Measurements from ENCODE around the gene DDX20.

DDX20 gene

DNA sequence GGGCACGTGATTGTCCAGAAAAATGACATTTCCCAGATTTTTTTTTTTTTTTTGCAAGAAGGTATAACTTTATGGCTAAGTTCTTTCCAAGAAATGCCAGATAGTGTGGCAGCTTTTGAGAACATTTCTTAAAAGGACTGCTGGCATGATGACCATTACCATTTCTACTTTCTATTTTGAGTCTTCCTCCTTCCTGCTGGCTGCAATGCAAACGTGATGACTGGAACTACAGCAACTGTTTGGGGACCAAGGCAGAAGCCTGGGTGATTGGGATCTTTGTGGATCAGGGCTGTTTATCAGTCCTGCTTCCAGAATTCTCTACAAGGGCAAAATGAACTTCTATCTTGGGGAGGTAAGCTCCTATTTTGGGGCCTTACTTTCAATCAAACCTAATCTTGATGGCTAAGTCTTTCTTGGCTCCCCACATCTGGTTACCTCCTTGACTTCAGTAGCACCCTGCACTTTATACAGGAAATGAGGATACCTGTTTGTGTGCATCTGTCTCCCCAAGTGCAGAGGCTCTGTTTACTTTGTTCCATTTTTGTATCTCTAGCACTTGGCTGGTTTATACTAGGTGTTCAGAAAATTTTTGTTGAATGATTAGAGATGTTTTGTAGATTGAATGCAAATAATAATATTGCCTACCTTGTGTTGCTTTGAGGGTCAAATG is 3.7 kb upstream of the DDX20 start:
- no peak for DNase-seq

DNA sequence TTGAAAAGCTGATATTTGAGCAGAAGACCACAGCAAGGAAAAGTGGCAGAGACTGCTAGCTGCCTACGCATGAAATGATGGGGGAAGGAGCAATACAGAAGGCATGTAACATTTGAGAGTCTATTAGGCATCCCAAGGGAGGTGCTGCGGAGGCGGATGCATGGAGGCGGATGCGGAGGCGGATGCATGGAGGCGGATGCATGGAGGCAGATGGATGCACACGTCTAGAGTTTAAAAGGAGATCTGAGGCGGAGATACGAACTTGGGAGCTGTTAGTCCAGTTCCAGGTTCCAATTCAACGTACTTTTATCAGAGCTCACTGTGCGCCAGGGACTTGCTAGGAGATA is 744 bp upstream of the DDX20 start:
- DNase-seq, result peak; percentile 39

DNA sequence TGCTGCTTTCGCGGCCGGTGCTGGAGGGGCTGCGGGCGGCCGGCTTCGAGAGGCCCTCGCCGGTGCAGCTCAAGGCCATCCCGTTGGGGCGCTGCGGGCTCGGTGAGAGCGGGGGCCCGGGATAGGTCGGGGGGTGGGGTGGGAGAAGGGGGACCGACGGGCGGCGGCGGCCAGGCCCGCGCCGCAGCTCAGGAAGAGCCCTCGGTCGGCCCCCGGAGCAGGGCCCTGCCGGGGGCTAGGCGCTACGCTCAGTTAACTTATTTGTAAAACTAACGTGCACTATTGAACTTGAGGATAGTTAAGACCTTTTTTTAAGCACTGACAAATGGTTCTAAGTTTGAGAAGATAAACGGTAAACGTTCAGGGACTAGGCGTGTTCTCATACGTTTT is 418 bp downstream of the DDX20 start:
- no peak for DNase-seq

DNA sequence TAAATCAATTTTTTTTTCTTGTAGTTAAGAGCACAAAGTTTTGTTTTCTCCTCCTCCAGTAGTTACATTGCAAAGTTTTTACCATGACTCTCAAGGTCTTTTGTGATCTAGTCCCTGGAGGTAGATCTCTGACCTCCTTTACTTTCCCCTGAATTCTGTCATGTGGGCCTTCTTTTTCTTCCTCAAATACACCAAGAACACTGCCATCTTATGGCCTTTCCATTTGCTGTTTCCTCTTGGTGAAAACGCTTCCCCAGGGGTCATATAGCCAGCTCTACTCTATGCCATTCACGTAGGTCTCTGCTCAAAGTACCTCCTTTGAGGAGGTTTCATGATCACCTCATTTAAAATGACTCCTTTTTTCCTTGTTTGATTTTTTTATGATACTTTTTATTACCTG is 2.7 kb downstream of the DDX20 start:
- DNase-seq, result no peak

DNA sequence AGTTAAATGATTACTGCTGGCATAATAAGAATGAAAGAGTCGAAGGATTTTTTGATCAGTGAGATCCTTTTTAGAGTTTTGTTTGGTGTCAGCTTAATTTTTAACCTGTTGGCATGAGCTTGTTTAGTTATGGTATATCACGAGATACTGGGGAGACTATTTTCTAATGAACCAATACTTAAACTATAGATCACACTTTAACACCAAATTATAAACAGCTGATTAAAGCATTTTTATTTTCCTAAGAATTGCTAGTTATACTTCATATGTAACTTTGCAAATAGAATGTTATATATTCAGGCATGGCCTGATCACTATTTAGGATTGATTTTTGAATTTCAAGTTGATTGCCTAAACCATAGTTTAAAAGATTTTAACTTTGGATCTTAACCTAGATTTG is 6.0 kb downstream of the DDX20 start:
- DNase-seq, result no peak

DNA sequence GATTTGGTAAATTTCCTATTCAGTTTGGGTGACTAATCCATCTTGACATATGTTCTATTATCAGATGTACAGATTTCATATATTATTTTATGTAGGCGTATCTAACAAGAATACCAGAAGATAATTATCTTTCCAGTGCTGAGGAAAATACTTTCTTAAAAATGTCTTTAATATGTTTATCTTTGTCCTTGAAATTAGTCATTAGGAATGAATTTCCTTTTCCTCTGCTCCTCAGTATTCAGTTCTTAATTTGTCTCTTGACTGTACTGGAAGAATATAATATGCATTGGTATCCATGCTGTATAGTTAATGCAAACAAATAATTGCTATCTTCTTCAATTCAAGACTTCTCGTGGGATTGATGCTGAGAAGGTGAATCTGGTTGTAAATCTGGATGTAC is 6.6 kb downstream of the DDX20 start:
- DNase-seq, result no peak

DNA sequence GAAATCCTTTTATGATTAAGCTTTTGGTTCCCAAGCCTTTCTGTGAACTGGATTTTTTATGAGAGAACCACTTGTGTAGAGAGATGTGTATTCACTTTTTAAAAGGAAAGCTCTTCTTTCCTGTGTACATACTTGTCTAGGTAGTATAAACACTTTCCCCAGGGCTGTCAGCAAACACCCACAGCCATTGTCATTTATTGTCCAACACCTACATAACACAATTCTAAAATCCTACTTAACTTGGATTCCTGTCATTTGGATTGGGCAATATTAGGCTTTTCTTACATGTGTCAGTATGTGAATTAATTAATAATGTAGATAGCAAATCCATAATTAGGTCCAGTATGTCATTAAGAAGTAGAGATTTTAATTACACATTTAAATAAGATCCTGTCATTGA is 12.3 kb downstream of the DDX20 start:
- peak; percentile 9 for DNase-seq

DNA sequence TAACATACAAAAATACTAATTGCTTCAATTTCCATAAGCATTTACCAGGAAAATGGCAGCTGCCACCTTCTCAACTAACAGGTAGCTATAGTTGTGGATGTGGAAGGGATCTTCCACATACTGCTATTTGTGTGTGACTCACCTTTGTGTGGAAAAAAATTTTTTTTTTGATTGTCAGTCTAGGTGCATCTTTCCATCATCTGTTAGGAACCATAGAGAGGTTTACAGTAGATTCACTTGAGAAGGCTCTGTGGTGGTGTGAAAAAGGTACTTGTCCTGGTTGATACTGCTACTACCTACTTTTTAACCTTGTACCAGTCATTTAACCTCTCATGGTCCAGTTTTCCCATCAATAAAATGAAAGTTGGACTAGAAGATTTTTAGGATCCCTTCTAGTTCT is 12.9 kb downstream of the DDX20 start:
- DNase-seq, result no peak

DNA sequence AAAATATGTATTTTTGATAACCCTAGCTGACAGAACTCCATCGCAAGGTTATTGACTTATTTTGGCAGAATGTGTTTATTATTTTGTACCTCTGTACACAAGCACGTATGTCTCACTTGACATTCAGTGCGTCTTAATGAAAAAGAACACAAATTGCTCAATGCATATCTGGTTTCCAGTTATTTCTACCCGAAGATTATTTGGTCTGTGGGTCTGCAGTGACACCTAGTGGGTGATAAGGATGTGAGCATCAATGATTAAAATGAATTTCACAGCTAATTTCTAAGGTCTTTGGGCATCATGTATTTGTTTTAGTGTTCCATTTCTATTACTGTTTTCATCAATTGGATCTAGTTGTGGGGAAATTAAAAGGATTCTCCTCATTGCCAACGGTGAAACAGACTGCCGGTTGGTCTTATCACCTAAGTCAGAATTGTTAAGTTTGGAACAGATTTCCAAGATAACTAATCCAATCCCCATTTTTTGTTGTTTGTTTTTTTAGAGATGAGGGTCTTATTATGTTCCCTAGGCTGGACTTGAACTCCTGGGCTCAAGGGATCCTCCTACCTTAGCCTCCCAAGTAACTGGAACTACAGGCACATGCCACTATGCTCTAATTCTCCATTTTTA is 13.9 kb downstream of the DDX20 start:
- DNase-seq, result peak; percentile 54

DNA sequence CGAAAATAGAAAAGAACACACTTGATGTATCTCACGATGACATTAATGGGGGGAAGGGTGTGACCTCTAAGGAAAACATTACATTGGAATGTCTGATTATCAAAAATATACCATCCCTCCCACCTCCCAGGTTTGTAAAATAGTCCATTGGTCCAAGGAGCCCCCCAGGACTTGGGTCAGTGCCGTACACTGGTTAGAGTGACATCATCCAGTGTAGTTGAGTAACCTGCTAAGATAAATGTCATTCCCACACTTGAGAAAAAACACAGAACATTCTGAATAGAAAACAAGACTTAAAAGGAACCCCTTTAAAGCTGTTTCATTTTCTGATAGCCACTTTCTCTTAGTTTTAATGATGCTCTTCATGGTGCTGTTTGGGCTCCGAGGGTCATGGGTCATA is 15.2 kb downstream of the DDX20 start:
- DNase-seq, result no peak

DNA sequence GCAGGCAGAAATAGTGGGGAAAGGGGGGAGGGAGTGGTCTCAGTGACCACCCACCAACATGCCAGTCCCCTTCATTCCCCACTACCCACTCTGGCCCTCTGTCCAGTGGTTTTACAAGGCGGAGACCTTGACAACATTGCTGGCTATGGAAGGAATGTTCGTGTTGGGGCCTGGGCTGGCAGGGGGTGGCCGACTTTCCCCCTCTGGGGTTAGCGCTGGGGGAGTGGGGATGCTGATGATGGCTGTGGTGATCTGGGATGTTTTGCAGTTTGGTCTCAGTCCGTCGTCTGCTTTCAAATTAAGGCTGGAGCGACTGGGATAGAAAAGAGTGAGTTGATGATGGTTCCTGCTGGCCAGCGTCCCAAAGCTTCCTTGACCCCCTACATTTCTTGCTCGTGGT is 20.3 kb downstream of the DDX20 start:
- DNase-seq, result no peak

DNA sequence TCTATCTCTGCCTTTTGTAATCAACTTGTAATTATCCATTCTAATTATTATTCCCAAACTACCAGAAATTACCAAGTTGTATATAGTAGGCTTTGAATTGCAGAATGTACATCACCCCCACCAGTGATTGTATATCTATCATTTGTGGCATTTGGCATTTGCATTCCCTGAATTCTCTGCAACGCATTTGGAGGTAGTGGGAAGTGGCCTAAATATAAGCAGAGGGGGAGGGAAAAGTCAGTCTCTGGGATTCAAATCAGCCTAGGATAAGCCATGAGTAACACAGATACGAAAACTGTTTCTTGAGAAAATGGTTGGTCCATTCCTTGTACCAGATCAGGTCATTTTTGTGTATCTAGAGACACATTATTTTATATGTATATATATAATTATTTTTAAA is 20.7 kb downstream of the DDX20 start:
- no peak for DNase-seq

DNA sequence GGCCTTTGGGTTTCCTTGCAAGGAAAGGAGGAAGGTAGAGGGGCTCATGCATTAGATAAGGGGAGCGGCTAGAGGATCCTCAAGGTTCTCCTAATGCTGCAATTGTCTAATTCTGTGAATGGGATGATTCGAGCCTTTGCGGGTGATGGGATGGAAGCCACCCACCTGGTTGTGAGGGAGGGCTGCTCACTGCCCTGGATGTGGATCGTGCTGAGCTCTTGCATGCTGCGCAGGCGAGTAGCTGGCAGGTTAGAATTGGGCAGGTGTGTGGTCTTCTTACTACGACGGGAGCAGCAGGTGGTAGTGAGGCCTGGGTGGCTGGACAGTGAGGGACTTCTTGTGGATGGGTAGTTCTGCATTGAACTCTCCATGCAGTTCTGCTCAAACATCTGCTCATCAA is 21.2 kb downstream of the DDX20 start:
- DNase-seq, result no peak

DNA sequence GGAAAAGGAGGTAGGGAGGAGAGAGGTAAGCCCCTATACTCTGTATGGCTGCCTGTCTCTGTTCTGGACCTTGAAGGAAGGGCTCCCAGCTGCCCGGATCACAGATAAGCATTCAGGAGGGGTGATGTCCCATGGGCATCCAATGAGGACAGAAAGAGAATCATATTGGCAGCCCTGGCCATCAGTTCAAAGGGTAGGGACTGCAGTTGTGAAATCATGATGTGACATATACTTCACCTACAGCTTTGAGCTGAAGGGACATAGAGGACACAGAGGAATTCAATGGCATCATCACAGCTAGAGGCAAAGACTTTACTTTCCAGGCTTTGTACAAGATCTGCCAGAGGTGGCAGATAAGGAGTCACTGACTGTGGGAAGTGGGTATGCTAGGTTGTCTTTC is 21.6 kb downstream of the DDX20 start:
- no peak for DNase-seq

DNA sequence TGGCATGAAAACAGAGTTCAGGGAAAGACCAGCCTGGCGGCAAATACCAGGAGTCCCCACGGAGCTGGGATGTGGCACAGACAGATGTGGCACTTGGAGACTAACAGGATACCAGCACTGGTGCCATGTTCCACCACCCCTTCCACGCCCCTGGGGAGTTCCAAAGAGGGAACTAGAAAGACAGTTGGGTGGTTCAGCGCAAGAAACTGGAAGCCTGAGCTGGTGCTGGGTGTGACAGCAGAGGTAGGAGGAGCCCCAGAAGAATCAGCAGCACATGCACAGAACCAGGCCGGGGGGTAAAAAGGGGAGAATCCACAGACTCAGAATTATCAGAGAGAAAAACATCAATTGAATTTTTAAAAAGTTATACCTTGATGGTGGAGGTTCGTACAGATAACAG is 22.4 kb downstream of the DDX20 start:
- no peak for DNase-seq

DNA sequence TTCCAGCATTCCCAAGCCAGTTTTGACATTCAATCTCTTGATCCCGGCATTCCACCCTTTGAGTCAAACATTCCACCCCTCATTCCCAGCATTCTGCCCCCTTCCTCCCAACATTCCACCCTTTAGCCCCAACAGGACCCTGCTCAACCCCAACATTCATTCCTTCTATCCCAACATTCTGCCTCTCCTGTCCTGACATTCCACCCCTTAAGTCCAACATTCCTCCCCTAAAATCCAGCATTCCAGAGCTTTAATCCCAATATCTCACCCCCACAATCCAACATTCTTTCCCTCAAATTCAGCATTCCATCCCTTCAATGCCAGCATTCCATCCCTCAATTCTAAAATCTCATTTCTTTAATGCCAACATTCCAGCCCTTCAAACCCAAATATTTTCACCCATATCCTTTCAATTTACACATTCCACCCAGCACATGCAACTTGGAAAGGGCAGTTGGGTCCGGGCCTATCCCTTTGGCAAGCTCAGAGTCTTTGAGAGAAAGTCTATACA is 22.9 kb downstream of the DDX20 start:
- DNase-seq, result no peak

DNA sequence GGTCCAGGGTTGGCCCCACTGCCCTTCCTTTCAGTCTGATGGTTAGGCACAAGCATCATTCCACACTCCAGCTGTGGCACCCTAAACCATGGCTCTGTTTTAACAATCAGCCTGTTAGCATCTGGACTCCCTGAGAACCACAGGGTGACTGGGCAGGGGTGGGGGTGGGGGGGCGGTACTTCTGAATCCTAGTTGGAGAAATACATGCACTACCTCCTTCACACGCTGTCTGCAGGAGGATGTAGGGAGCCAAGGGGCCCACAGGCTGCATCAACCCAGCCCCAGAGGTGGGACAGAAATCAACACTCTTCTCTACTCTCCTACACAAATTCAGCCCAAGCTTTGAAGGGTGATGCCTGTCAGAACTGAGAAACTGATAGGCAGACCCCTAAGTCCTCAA is 23.8 kb downstream of the DDX20 start:
- no peak for DNase-seq

DNA sequence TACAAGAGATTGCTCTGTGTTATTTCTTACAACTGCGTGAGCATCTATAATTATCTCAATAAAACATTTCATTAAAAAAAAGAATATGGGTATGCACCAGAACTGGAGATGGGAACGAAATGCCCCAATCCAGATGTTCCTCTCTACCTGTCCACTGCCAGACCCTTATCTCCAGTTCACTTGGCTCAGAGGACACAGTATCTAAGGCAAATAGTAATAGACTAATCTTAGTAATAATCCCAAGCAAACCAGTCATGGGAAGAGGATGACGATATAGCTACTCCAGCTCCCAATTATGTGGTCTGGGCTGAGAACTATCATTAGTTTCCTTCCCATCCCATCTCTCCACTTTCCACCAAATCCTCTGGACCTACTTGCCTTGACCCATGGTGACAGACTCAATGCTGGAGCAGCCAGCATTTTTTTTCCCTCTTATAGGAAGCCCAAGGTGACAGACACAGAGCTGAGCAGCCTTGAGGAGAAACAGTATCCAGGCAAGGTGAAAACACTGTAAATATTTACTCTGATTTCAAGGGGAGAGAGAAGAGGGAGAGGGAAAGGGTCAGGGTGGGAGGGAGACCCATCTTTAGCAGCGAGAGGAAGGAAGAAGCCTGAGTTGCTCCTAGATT is 28.7 kb downstream of the DDX20 start:
- DNase-seq, result no peak

DNA sequence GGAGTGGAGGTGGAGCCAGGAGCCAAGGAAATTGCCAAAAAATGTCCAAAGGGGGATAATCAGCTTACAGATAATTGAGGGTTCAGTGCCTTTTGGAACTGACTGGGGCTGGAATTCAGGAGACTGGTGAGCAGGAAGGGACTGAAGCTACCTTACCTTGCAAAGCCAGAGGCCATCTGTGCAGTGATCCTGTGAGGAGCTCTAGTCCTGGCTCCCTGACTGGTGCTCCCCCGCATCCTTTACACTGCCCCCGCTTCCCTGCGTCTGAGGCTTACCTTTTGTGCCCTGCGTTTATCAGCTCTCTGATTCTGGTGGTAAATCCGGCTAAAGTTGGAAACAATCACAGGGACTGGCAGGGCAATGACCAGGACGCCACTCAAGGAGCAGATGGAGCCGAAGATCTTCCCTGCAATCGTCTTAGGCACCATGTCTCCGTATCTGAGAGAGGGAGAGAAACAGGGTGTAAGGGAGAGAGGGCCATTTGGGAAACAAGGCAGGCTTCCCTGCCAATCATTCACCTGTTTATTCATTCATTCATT is 31.0 kb downstream of the DDX20 start:
- no peak for DNase-seq

DNA sequence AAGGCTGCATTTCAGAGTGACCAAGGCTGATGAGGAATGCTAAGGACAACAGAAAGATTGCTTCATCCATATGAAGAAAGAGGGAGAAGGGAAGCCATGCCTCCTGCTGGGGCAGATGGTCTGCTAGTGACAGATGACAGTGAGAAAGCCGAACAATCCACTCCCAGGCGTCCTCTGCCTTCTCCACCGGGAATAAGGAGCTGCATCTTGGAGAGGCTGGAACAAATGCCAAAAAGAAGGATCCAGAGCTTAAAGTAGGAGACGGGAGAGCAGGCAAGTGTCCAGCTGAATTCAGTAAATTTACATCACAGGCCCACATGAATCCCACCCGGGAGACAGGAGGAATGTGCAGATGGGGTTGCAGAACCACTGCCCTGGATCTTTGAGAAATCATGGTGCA is 33.4 kb downstream of the DDX20 start:
- no peak for DNase-seq

DNA sequence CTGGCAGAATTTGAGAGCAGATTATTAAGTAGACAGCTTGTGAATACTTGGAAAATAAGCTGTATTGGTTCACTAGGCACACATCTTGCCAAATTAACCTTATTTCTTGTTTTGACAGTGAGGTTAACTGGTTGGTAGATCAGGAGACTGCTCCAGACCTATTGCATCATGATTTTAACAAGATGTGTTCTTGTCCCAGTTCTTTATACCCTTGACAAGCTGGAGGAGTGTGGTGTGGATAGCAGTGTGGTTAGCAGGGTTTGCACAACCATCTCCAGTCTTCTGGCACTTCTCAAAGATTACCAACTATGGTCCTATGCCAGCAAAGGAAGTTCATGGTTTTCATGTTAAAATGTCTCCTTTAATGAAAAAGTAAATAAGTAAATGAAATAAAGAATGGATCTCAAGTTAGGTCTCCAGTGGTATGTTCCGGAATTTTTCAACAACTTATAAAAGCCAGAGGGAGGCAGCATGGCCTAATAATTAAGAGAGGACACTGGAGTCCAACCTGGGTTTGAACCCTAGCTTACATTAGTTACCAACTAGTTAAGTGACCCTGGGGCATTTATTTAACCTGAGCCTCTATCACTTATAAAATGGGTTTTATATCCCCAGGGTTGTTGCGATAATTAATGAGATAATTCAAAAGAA is 34.1 kb downstream of the DDX20 start:
- DNase-seq, result no peak

DNA sequence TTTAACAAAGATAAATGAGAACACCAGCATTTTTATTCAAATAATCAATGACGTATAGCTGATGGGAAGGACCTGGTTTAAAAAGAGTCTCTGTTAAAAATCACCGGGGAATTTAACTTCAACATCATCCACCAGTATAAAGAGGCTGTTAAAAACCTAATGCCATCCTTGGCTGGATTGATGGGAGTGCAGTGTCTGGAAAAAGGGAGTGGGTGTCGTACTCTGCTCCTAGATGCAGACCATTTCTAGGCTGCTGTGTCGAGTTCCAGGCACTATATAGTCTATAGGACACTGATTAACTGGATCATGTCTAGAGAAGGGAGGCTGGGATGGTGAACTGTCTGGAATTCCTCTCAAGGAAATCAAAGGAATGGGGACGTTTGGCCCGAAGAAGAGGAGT is 36.1 kb downstream of the DDX20 start:
- DNase-seq, result no peak

DNA sequence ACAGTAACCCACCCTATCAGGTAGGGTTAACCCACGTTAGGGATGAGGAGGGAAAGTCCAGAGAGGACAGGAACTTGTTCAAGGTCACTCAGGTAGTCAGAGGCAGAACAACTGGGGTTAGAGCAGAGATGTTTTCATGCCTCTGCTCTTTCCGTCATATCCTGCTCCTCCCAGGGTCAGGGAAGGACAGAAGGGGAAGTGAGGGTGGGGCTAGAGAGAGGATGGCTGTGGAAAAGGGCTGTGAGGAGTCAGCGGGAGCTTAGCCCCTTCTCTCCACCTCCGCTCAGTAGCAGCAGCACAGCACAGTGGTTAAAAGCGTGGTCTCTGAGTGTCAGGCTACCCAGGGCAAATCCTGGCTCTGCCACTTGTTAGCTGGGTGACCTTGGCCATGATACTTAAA is 36.5 kb downstream of the DDX20 start:
- DNase-seq, result no peak

DNA sequence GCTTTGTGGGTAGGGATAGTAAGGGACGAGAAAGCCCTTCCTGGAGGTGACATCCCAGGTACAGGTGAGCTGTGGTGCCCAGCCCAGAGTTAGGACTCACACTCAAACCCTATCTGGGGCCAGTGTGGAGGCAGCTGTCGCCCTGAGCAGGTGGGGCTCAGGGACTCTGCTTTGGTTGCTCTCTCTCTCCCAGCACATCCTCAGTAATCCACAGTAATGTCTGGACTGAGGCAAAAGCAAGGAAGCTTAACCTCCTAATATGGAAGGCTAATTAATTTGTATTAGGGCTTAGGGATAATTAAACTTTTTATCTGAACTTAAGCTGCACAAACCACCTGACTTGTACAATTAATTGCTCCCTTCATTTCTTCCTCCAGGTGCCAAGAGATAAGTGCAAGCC is 38.2 kb downstream of the DDX20 start:
- no peak for DNase-seq
